NB4 (cell line): Measurements from ENCODE around the gene SCD5.

Experiments
- CTCF ChIP-seq: IDR thresholded peaks from one replicate; pipeline ENCODE4 v1.5.1; 2012; ENCODE audit warnings: low read depth, low read length
- POLR2A ChIP-seq: IDR thresholded peaks from 2 replicates; pipeline ENCODE4 v1.6.1; 2011; ENCODE audit warnings: mild to moderate bottlenecking; ENCODE audit not compliant: insufficient read length; ENCODE audit errors: extremely low read depth
- TF ChIP-seq, protein P1 (sequence below): IDR thresholded peaks from 2 replicates; pipeline ENCODE4 v1.6.1; 2011; ENCODE audit warnings: low read depth, low read length

DNA sequence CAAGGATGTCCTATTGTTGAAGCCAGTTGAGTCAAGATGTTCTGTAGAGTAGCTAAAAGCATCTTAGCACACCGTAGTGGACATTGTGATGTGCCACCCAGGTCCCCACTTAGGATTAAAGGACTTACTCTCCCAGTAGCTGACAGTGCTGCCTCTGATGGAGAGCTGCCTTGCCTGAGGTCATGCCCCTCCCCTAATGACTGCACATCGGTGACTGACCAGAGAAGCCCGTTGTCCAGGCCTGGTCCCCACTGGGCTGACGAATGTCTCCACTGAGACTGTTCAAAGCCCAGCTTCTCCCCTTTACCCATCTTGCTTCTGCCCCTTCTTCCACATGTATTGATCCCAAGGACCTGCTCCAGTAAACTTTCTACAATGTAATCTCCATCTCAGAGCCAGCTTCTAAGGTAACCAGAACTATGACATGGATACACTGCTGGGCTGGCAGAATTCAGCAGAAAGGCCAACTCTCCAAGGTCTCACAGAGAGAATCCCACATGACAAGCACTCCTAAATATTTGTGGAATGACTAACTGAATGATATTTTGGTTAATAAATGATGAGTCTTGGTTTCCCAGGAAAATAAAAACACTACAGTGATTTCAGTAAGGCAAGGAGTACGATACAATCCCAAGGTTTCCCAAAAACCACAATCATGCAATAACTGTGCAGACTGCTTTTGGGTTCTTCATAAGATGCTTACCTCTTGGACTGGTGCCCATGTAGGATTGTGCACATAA is 154.4 kb downstream of the SCD5 start:
- TF ChIP-seq CTCF (no peak), POLR2A (no peak)
- TF ChIP-seq, protein P1, sequence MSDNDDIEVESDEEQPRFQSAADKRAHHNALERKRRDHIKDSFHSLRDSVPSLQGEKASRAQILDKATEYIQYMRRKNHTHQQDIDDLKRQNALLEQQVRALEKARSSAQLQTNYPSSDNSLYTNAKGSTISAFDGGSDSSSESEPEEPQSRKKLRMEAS, result no peak
